IPS-15b (cell line): ENCODE data around the gene SMAD6.
"Not testable (repeated sequence)": the region's sequence is repeated elsewhere in the genome, so short reads cannot be mapped to it uniquely, and the experiment has no call there.

ENCODE experiments used
- H3K27me3 ChIP-seq: one replicate; pipeline ENCODE4 v1.6.1; 2013; ENCODE audit warnings: low read length; ENCODE audit not compliant: control insufficient read depth, insufficient read depth
- H3K36me3 ChIP-seq: one replicate; pipeline ENCODE4 v1.6.1; 2013; ENCODE audit warnings: low read length; ENCODE audit not compliant: control insufficient read depth, insufficient read depth
- H3K4me1 ChIP-seq: one replicate; pipeline ENCODE4 v1.6.1; 2013; ENCODE audit warnings: mild to moderate bottlenecking, low read length; ENCODE audit not compliant: control insufficient read depth, insufficient read depth
- H3K4me3 ChIP-seq: one replicate; pipeline ENCODE4 v1.5.1; 2013; ENCODE audit warnings: low read depth, low read length
- H3K9ac ChIP-seq: one replicate; pipeline ENCODE4 v1.6.1; 2013; ENCODE audit warnings: low read depth, mild to moderate bottlenecking, low read length
- H3K9me3 ChIP-seq: one replicate; pipeline ENCODE4 v1.6.1; 2013; ENCODE audit warnings: mild to moderate bottlenecking, low read length; ENCODE audit not compliant: control insufficient read depth, insufficient read depth

Gene SMAD6

GRCh38 chr15:66822576-66822975, 120.5 kb downstream of the SMAD6 start:
- Histone ChIP-seq H3K9me3 (no peaks in the 10 kb centered on the region), H3K9ac (no peak overlapping the region), H3K4me1 (peaks cover 9% of the 10 kb centered on the region), H3K27me3 (no peaks in the 10 kb centered on the region), H3K36me3 (no peaks in the 10 kb centered on the region), H3K4me3 (no peak overlapping the region)

- H3K27me3 ChIP-seq, result no peaks in the 10 kb centered on the region
- no peaks in the 10 kb centered on the region for H3K9me3 ChIP-seq
These were observed 121.6 kb downstream of the SMAD6 start for GRCh38 chr15:66823601-66824000.

DNA sequence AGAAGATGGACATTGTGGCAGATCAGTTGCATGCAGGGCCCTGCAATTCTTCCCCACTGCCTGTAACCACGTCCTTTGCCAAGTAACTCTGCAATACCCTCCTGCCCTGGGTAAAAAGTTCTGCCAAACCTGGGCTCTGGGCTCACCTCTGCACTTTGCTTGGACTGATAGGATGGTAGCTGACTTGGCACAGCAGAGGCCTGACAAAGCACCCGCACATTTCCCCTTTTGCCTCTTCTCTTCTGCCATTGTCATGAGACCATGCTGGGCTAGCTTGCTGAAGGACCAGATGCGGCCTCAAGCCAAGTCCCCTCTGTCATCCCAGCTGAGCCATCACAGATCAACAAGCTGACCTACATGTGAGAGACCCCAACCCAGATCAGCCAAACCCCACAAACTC, 122.4 kb downstream of the SMAD6 start:
- Histone ChIP-seq H3K9me3 (no peaks in the 10 kb centered on the region), H3K36me3 (no peaks in the 10 kb centered on the region), H3K4me1 (peaks cover 13% of the 10 kb centered on the region), H3K27me3 (no peaks in the 10 kb centered on the region), H3K9ac (no peak overlapping the region), H3K4me3 (no peak overlapping the region)

More at GRCh38 chr15:66823601-66824000, 121.6 kb downstream of the SMAD6 start:
- no peak overlapping the region for H3K4me3 ChIP-seq
- H3K9ac ChIP-seq, result no peak overlapping the region
- peaks cover 13% of the 10 kb centered on the region for H3K4me1 ChIP-seq
- no peaks in the 10 kb centered on the region for H3K36me3 ChIP-seq

DNA sequence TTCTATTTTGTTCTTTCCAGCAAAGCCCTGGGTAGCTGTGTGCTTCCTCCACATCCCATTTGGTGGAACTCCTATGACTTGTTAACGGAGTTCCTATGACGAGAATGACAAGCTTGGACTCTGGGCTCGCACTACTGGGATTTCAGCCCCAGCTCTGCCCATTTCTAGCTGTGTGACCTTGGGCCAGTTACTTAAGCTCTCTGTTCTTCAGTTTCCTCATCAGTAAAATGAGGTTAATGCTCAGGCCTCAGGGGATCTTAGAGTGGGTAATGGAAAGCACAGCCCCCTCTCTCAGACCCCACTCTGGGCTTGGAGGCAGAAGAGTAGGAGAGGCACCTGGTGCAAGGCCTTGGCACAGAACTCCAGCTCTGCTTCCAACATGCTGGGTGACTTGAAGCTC, 123.1 kb downstream of the SMAD6 start:
- Histone ChIP-seq H3K9ac (no peak overlapping the region), H3K4me3 (no peak overlapping the region), H3K9me3 (no peaks in the 10 kb centered on the region), H3K4me1 (peaks cover 13% of the 10 kb centered on the region), H3K27me3 (no peaks in the 10 kb centered on the region), H3K36me3 (no peaks in the 10 kb centered on the region)

DNA sequence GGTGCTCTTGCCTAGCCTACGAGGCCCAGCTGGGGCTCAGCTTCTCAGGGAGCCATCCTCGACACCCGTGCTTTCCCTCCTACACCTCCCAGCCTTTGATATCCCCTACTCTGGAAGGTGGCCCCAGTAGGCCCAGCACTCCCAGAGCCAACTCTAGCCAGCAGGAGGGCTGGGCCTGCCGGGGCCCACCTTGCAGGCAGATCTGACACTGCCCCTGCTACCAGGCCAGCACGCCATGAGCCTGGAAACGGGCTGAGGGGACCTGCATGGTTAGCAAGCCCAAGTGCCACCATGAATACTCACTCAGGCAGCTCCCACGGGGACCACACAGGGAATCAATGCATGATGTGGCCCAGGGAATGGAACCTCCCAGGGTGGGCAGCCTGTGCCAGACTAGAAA, 123.7 kb downstream of the SMAD6 start:
- no peak overlapping the region for H3K4me3 ChIP-seq
- H3K4me1 ChIP-seq, result peaks cover 13% of the 10 kb centered on the region
- H3K36me3 ChIP-seq, result no peaks in the 10 kb centered on the region
- H3K27me3 ChIP-seq, result no peaks in the 10 kb centered on the region
- no peak overlapping the region for H3K9ac ChIP-seq
- H3K9me3 ChIP-seq, result no peaks in the 10 kb centered on the region

DNA sequence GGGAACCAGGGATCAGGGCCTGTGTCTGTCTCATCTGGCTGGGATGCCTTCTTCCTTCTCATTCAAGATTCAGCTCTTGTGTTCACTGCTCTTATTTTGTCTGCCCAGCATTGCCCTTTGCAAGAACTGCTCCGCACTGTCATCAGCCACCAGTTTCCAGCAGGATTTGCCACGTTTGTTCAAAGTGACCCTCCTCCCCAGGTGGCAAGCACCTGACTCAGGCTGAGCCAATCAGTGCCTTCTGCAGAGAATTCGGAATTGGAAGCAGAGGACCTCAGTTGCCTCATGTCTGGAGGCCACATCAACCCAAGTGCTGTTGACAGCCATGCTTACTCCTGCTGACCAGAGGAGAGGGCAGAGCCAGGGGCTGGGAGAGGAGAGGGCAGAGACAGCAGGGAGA, 124.5 kb downstream of the SMAD6 start:
- H3K4me3 ChIP-seq, result no peak overlapping the region
- no peaks in the 10 kb centered on the region for H3K27me3 ChIP-seq
- no peak overlapping the region for H3K9ac ChIP-seq
- no peaks in the 10 kb centered on the region for H3K36me3 ChIP-seq
- no peaks in the 10 kb centered on the region for H3K9me3 ChIP-seq
- H3K4me1 ChIP-seq, result peaks cover 13% of the 10 kb centered on the region

GRCh38 chr15:66827039-66827697, 125.1 kb downstream of the SMAD6 start:
- Histone ChIP-seq H3K27me3 (no peaks in the 10 kb centered on the region), H3K4me3 (no peak overlapping the region), H3K9ac (no peak overlapping the region), H3K4me1 (peaks cover 13% of the 10 kb centered on the region), H3K36me3 (no peaks in the 10 kb centered on the region), H3K9me3 (no peaks in the 10 kb centered on the region)

- Histone ChIP-seq H3K9ac (no peak overlapping the region), H3K4me3 (no peak overlapping the region), H3K9me3 (no peaks in the 10 kb centered on the region), H3K4me1 (peaks cover 13% of the 10 kb centered on the region), H3K27me3 (no peaks in the 10 kb centered on the region), H3K36me3 (no peaks in the 10 kb centered on the region)
These were observed 125.6 kb downstream of the SMAD6 start for GRCh38 chr15:66827698-66828055.

- not testable (repeated sequence) for H3K9ac ChIP-seq, H3K36me3 ChIP-seq, H3K4me3 ChIP-seq, H3K9me3 ChIP-seq, H3K27me3 ChIP-seq
- peaks cover 13% of the 10 kb centered on the region for H3K4me1 ChIP-seq
These were observed 126.9 kb downstream of the SMAD6 start for GRCh38 chr15:66828817-66829541.

- Histone ChIP-seq H3K9ac (no peak overlapping the region), H3K36me3 (no peaks in the 10 kb centered on the region), H3K27me3 (no peaks in the 10 kb centered on the region), H3K9me3 (no peaks in the 10 kb centered on the region), H3K4me1 (peaks cover 15% of the 10 kb centered on the region), H3K4me3 (no peak overlapping the region)
These were observed 127.6 kb downstream of the SMAD6 start for GRCh38 chr15:66829551-66830121.

DNA sequence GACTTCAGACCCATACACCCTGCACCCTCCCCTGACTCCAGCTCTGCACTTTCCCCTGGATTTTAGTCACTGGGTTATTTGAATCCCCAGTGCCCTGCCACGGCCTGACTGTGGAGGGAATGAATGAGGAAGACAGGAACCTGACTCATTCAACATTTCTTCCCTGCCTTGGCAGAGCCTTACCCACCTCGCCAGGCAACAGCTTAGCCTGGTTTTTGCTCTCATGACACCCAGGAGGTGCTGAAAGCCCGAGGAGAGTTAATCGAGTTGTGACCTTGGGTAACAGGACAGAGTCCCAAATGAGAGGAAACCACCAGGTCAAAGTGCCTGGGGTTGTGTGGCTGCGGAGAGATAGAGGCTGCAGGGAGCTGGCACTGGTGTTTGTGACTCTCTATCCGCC, 128.3 kb downstream of the SMAD6 start:
- H3K36me3 ChIP-seq, result no peaks in the 10 kb centered on the region
- H3K4me1 ChIP-seq, result peaks cover 18% of the 10 kb centered on the region
- H3K9ac ChIP-seq, result no peak overlapping the region
- H3K9me3 ChIP-seq, result no peaks in the 10 kb centered on the region
- H3K27me3 ChIP-seq, result no peaks in the 10 kb centered on the region
- H3K4me3 ChIP-seq, result no peak overlapping the region

DNA sequence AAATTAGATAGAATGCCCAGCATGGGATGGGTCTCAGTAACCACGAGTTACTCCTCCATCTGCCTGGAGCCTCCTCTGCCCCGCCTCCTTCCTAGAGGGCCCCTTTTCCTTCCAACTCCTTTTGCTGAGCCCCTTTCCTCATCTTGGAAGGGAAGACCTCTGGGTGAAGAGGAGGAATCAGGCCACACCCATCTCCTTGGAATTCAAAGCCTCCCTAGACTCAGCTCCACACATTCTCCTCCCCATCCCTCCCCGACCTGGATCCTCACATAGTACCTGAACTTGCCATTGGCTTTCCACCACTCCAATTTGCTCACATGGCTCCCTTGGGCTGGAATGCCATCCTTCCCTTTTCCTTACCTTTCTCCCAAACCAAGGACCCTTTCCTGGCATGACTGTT, 128.8 kb downstream of the SMAD6 start:
- no peaks in the 10 kb centered on the region for H3K36me3 ChIP-seq
- H3K9ac ChIP-seq, result no peak overlapping the region
- H3K9me3 ChIP-seq, result no peaks in the 10 kb centered on the region
- peaks cover 18% of the 10 kb centered on the region for H3K4me1 ChIP-seq
- no peak overlapping the region for H3K4me3 ChIP-seq
- no peaks in the 10 kb centered on the region for H3K27me3 ChIP-seq
